Measurements from ENCODE around the gene ATG4B.

Gene ATG4B

GRCh38 chr2:241695651-241696050 lies 58.2 kb downstream of the ATG4B start:
- DNase-seq: no peak

DNA sequence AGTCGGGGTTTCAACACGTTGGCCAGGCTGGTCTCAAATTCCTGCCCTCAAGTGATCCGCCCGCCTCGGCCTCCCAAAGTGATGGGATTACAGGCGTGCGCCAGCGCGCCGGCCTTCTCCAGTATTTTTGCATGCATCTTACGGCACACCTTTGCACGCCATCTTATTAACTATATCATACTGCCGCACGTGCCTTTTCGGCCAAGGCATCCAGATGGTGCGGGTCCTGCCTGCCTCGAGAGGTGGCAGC lies 63.6 kb downstream of the ATG4B start:
- DNase-seq: no peak

DNA sequence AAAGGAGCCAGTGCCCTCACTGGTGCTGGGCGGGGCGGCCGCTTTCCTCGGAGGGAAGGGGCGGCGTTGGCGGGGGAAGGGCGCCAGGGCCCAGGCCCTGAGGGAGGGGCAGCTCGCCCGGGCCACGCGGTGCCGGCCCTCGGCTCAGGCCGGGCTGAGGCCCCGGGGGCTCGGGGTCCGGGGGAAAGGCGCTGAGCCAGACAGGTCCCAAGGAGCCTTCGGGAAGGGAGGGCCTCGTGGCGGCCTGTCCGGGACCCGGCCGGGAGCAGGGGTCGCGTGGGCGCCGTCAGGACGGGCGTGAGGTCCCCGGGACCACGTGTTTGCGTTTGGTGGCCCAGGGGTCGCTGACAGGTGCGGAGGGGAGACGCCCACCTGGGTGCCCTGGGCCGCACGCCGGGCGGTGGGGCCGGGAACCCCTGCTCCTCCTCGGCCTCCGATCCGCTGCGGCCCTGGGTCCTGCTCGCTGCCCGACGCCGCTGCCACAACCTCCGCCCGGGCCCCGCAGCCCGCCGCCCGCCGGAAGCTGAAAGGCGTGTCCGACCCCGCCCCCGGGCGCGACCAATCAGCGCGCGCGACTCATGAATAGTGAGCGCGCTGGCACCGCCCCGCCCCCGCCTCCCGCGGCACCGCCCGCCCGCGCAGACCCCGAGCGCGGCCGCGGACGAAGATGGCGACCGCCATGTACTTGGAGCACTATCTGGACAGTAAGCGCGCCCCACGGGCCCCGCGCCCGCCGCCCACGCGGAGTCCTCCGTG lies 64.1 kb downstream of the ATG4B start, which contains the start of gene ING5:
ING5 (plus strand) TSS at position 641 of the 756 bp plus-strand sequence; CDS start at position 668, 27 bp downstream.
- peak; percentile 89 for DNase-seq

GRCh38 chr2:241702155-241703031 lies 64.9 kb downstream of the ATG4B start:
- peak; percentile 74 for DNase-seq

DNA sequence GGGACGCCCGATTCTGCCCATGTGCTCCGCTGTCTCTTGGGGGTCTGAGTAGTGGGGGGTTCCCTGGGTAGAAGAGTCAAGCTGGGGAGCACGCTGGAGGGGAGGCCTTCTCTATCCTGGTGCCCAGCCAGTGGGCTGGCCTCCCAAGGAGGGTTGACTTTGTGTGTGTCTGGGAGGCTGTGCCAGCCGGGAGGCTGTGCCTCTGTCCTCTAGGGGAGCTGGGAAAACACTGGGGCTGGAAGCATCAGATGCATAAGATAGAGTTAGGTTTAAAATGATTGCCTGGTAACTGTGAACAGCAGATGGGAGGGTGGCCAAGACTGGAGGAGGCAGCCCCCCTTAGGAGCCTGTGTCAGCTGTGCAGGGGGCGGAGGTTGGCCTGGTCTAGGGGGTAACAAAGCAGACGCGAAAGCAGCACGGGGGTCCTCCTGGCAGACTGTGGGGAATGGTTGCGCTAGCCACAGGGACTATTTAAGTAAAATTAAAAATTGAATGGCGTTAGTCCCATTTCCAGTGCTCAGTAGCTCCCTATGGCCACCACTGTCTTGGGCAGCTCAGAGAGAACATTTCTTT lies 65.6 kb downstream of the ATG4B start:
- no peak for DNase-seq

GRCh38 chr2:241706537-241706936 lies 69.0 kb downstream of the ATG4B start:
- DNase-seq: no peak

GRCh38 chr2:241708879-241709278 lies 71.4 kb downstream of the ATG4B start:
- DNase-seq: no peak

DNA sequence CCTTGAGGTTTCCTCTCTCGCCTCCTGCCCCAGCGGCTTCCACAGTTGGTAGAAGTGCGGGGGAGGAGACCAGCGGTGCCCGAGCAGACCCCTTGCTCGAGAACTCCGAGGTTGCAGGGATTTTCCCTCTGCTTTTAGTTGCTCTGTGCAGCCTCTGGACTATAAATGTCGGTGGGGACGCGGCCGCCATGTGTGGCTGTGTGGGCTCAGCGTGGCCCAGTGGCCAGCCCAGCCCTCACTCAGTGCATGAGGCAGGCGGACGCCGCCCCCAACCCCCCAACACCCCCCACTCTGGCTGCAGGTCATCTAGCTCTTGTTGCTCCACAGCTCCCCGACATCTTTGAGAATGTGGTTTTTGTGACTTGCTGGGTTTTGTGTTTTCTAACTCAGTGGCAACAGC lies 81.6 kb downstream of the ATG4B start:
- no peak for DNase-seq

DNA sequence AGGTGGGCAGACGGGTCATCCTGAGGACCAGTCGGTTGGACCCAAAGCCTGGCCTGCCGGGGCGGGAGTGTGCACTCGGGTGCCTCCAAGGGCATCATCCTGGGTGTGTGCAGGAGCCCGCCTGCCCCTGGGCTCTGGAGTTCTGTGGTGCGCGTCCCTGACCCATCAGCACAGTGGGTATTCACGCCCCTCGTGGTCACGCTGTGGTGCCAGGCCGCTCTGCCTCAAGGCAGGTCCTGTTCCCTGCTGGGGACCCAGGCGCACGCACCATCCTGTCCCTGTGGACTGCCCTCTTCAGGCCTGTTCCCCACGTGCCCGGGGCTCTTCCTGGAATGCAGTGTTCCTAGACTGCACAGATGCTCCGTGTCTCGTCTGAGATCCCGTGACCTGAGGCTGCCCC lies 82.6 kb downstream of the ATG4B start:
- no peak for DNase-seq

DNA sequence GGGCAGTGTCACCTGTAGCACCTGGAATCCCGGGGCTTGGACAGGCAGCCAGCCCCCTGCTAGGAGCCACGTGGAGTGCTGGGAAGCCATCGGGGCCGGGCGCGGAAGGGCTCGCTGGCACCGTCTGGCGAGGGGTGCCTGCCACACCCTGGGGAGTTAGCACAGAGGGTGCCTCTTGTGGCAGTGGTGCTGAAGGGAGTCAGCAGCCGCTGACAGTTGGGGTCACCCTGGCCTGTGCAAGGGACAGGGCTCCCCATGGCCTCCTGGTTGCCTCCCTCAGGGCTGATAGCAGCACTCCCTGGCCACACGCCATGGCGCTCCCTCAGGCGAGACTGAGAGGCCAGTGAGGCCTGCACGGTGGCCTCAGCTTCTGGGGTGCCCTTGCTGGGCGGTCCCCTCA lies 83.1 kb downstream of the ATG4B start:
- no peak for DNase-seq

DNA sequence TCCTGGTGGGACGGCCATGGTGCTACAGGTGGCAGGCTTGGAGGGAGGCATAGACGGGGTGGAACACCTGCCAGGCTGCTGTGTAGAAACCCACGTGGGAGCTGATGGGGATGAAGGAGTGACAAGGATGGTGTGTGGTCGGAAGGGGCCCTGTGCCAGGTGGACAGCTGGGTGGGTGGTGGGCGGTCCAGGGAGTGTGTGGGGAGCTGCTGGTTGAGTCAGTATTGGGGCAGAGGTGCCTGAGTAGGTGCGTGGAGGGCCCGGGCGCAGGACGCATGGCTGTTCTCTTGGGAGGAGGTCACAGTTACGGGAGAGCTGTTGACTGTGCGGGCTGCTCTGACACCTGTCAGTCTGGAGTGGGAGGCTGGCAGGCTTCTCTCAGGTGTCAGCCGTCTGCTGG lies 84.4 kb downstream of the ATG4B start:
- DNase-seq: no peak

DNA sequence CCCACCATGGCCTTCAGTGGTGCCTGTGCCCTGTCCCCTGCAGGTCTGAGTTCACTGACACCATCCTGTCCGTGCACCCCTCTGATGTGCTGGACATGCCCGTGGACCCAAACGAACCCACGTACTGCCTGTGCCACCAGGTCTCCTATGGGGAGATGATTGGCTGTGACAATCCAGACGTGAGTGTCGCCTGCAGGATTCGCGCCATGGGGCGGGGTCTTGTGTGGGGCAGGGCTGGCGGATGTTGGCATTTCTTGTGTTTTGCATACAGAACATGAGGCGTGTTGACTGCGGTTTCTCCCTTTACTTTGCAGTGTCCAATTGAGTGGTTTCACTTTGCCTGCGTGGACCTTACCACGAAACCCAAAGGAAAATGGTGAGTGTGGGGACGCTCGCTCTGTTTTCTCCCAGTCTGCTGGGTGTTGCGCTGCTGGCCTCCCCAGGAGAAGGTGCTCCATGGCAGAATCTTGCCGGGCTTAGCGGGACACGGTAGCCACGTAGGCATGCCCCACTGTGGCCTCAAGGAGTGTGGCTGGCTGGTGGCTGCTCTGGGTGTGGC lies 85.5 kb downstream of the ATG4B start:
- no peak for DNase-seq
